Mesodermal cell (in vitro differentiated cells): ENCODE data around the gene SEC31A. TPM values are rescaled to one million over a fixed set of nuclear protein-coding genes. Genes with fewer than 3 reads are reported as not detected.
A peak's percentile ranks its signal among the peaks of the same experiment; 100 is the strongest.
"Not testable (repeated sequence)": the region's sequence is repeated elsewhere in the genome, so short reads cannot be mapped to it uniquely, and the experiment has no call there.

Source experiments
- H3K27ac ChIP-seq: 2 replicates; pipeline ENCODE4 v1.7.0; 2013; ENCODE audit warnings: mild to moderate bottlenecking, low read depth, low read length, moderate library complexity; ENCODE audit not compliant: severe bottlenecking
- H3K36me3 ChIP-seq: 2 replicates; pipeline ENCODE4 v1.7.1; 2013; ENCODE audit warnings: mild to moderate bottlenecking, low read length, moderate library complexity; ENCODE audit not compliant: control insufficient read depth, insufficient read depth
- H3K4me1 ChIP-seq: one replicate; pipeline ENCODE4 v1.7.1; 2013; ENCODE audit warnings: mild to moderate bottlenecking, low read length; ENCODE audit not compliant: insufficient read depth, control insufficient read depth, poor library complexity, severe bottlenecking
- H3K4me3 ChIP-seq: 2 replicates; pipeline ENCODE4 v1.7.0; 2013; ENCODE audit warnings: low read length, control low read depth, mild to moderate bottlenecking; ENCODE audit not compliant: insufficient read depth, poor library complexity, severe bottlenecking; ENCODE audit errors: extremely low read depth
- H3K9me3 ChIP-seq: 2 replicates; pipeline ENCODE4 v1.7.1; 2013; ENCODE audit warnings: mild to moderate bottlenecking, low read length, moderate library complexity; ENCODE audit not compliant: control insufficient read depth
- WGBS, 2 experiments: methylation state at CpG; one replicate each; pipeline ENCODE4 v1.1.5; 2013; ENCODE audit warnings: missing lambda C conversion rate in 2 of 2; ENCODE audit not compliant: insufficient coverage in 2 of 2; 5-methylcytosine and 5-hydroxymethylcytosine counted together
- polyA plus RNA-seq, 2 experiments: library from polyadenylated mRNA; stranded (reverse); fragments of 50-300 nt; gene quantifications; one replicate each; pipeline ENCODE4 v1.2.3, GENCODE V29; 2013

Gene SEC31A
- 261 TPM for polyA plus RNA-seq (2013, experiment 1 of 2)
- polyA plus RNA-seq (2013, experiment 2 of 2) = 262 TPM

GRCh38 chr4:82890901-82891706 lies at the start of gene SEC31A:
SEC31A (minus strand) TSS chr4:82891153; CDS start chr4:82881936, 9,217 bp downstream.
- Histone ChIP-seq H3K4me3 (peak within 1 kb of the TSS; percentile 96), H3K36me3 (peaks cover 34% of the 10 kb centered on the region), H3K9me3 (no peaks in the 10 kb centered on the region), H3K27ac (peak within 1 kb of the TSS; percentile 99), H3K4me1 (peaks cover 15% of the 10 kb centered on the region)
- 0% methylated on average over 57 of the region's 71 CpGs for WGBS, 2 experiments

GRCh38 chr4:82939414-82939813 lies 48.5 kb upstream of the SEC31A start:
- Histone ChIP-seq H3K4me1 (no peaks in the 10 kb centered on the region), H3K27ac (no peak overlapping the region), H3K9me3 (no peaks in the 10 kb centered on the region), H3K4me3 (no peak overlapping the region), H3K36me3 (peaks cover 46% of the 10 kb centered on the region)
- no CpG with 5 or more reads among the region's 2 CpGs for WGBS, 2 experiments

- peaks cover 70% of the 10 kb centered on the region for H3K36me3 ChIP-seq
These were observed 43.5 kb upstream of the SEC31A start for GRCh38 chr4:82934441-82934840.

GRCh38 chr4:82930848-82931755 lies 40.1 kb upstream of the SEC31A start:
- Histone ChIP-seq H3K36me3 (peaks cover 44% of the 10 kb centered on the region), H3K9me3 (no peaks in the 10 kb centered on the region), H3K4me1 (no peaks in the 10 kb centered on the region), H3K27ac (no peak overlapping the region), H3K4me3 (no peak overlapping the region)
- WGBS, 2 experiments = 94% methylated on average over 2 of the region's 5 CpGs; no CpG with 5 or more reads in 1 of the 2 experiments

More at GRCh38 chr4:82934441-82934840, 43.5 kb upstream of the SEC31A start:
- H3K9me3 ChIP-seq = no peaks in the 10 kb centered on the region
- no peak overlapping the region for H3K4me3 ChIP-seq
- H3K4me1 ChIP-seq = no peaks in the 10 kb centered on the region
- H3K27ac ChIP-seq = no peak overlapping the region

GRCh38 chr4:82921795-82922194 lies 30.8 kb upstream of the SEC31A start:
- peaks cover 10% of the 10 kb centered on the region for H3K36me3 ChIP-seq
- no peaks in the 10 kb centered on the region for H3K4me1 ChIP-seq
- no peak overlapping the region for H3K27ac ChIP-seq
- no peaks in the 10 kb centered on the region for H3K9me3 ChIP-seq
- H3K4me3 ChIP-seq = no peak overlapping the region

- Histone ChIP-seq H3K9me3 (no peaks in the 10 kb centered on the region), H3K4me1 (no peaks in the 10 kb centered on the region), H3K27ac (no peak overlapping the region), H3K36me3 (peaks cover 5% of the 10 kb centered on the region), H3K4me3 (no peak overlapping the region)
- 100% methylated on average over 1 of the region's 2 CpGs; no CpG with 5 or more reads in 1 of the 2 experiments for WGBS, 2 experiments
These were observed 28.4 kb upstream of the SEC31A start for GRCh38 chr4:82919386-82919785.

- Histone ChIP-seq H3K4me3 (no peak overlapping the region), H3K9me3 (no peaks in the 10 kb centered on the region), H3K4me1 (no peaks in the 10 kb centered on the region), H3K36me3 (peaks cover 5% of the 10 kb centered on the region), H3K27ac (no peak overlapping the region)
- WGBS, 2 experiments = 91 to 100% methylated on average over 7 of the region's 7 CpGs
These were observed 27.1 kb upstream of the SEC31A start for GRCh38 chr4:82918091-82918490.

GRCh38 chr4:82913968-82914367 lies 23.0 kb upstream of the SEC31A start:
- H3K9me3 ChIP-seq, H3K4me1 ChIP-seq, H3K27ac ChIP-seq, H3K4me3 ChIP-seq: not testable (repeated sequence)
- WGBS, 2 experiments = 89% methylated on average over 1 of the region's 2 CpGs; no CpG with 5 or more reads in 1 of the 2 experiments
- peaks cover 12% of the 10 kb centered on the region for H3K36me3 ChIP-seq

GRCh38 chr4:82913305-82913704 lies 22.4 kb upstream of the SEC31A start:
- Histone ChIP-seq H3K4me3 (no peak overlapping the region), H3K27ac (no peak overlapping the region), H3K4me1 (no peaks in the 10 kb centered on the region), H3K9me3 (no peaks in the 10 kb centered on the region), H3K36me3 (peaks cover 17% of the 10 kb centered on the region)
- no CpG with 5 or more reads among the region's 2 CpGs for WGBS, 2 experiments

- no CpG with 5 or more reads among the region's 1 CpG for WGBS, 2 experiments
- H3K36me3 ChIP-seq = peaks cover 23% of the 10 kb centered on the region
- H3K27ac ChIP-seq = no peak overlapping the region
These were observed 18.4 kb upstream of the SEC31A start for GRCh38 chr4:82909326-82909725.

More at GRCh38 chr4:82909326-82909725, 18.4 kb upstream of the SEC31A start:
- no peak overlapping the region for H3K4me3 ChIP-seq
- no peaks in the 10 kb centered on the region for H3K9me3 ChIP-seq
- no peaks in the 10 kb centered on the region for H3K4me1 ChIP-seq
